HepG2 (cell line): ENCODE data around the gene HPCAL1. TPM values are rescaled to one million over a fixed set of nuclear protein-coding genes. Genes with fewer than 3 reads are reported as not detected.

Source experiments
- AHR ChIP-seq: IDR thresholded peaks from 2 replicates; pipeline ENCODE4 v1.6.1; 2018; ENCODE audit warnings: missing genetic modification reagents, missing compliant biosample characterization
- ATF7 ChIP-seq, 2 experiments: fragments of 450-650 bp in 1 of 2; sonication (generic) in 1 of 2; formaldehyde crosslinking in 1 of 2; IDR thresholded peaks; 2 replicates each; pipeline versions ENCODE4 v1.4.0 to v1.6.1; 2016 to 2020; ENCODE audit warnings: antibody characterized with exemption in 1 of 2, mild to moderate bottlenecking in 1 of 2, missing genetic modification reagents in 1 of 2
- FOXK1 ChIP-seq: sonication (generic); formaldehyde crosslinking; IDR thresholded peaks from 2 replicates; pipeline ENCODE4 v1.4.0; 2020; ENCODE audit warnings: low read depth, missing genetic modification reagents, borderline replicate concordance
- FOXM1 ChIP-seq: sonication (generic); formaldehyde crosslinking; IDR thresholded peaks from 2 replicates; pipeline ENCODE4 v1.5.0; 2020; ENCODE audit warnings: missing genetic modification reagents
- JDP2 ChIP-seq: sonication (generic); formaldehyde crosslinking; IDR thresholded peaks from 2 replicates; pipeline ENCODE4 v1.8.1; 2022; ENCODE audit warnings: missing genetic modification reagents, borderline replicate concordance
- MXI1 ChIP-seq: IDR thresholded peaks from 3 replicates; pipeline ENCODE4 v1.6.1; 2012; ENCODE audit warnings: low read depth, low read length, inconsistent platforms, borderline replicate concordance
- POGZ ChIP-seq: sonication (generic); formaldehyde crosslinking; IDR thresholded peaks from 2 replicates; pipeline ENCODE4 v1.4.0; 2020; ENCODE audit warnings: mild to moderate bottlenecking, missing genetic modification reagents
- RELA ChIP-seq: sonication (generic); formaldehyde crosslinking; IDR thresholded peaks from 2 replicates; pipeline ENCODE4 v1.4.0; 2020; ENCODE audit warnings: missing genetic modification reagents
- RFXAP ChIP-seq: sonication (generic); formaldehyde crosslinking; IDR thresholded peaks from 2 replicates; pipeline ENCODE4 v1.4.0; 2020; ENCODE audit warnings: missing genetic modification reagents, borderline replicate concordance
- RNF2 ChIP-seq: fragments of 450-650 bp; conservative IDR thresholded peaks from 2 replicates; pipeline ENCODE4 v1.6.1; 2016; ENCODE audit warnings: low read depth
- SIX1 ChIP-seq: sonication (generic); formaldehyde crosslinking; IDR thresholded peaks from 2 replicates; pipeline ENCODE4 v1.4.0; 2020; ENCODE audit warnings: missing genetic modification reagents, borderline replicate concordance
- SKIL ChIP-seq: sonication (generic); formaldehyde crosslinking; IDR thresholded peaks from 2 replicates; pipeline ENCODE4 v1.8.0; 2022; ENCODE audit warnings: missing genetic modification reagents, mild to moderate bottlenecking, moderate library complexity, borderline replicate concordance
- SP1 ChIP-seq, 2 experiments: fragments of 450-650 bp in 1 of 2; sonication (generic) in 1 of 2; formaldehyde crosslinking in 1 of 2; IDR thresholded peaks; 2 replicates each; pipeline versions ENCODE4 v1.4.0 to v1.6.1; 2016 to 2020; ENCODE audit warnings: missing genetic modification reagents in 1 of 2
- TOE1 ChIP-seq: sonication (generic); formaldehyde crosslinking; IDR thresholded peaks from 2 replicates; pipeline ENCODE4 v1.4.0; 2020; ENCODE audit warnings: mild to moderate bottlenecking, missing genetic modification reagents
- ZBTB46 ChIP-seq: sonication (generic); formaldehyde crosslinking; IDR thresholded peaks from 2 replicates; pipeline ENCODE4 v1.4.0; 2020; ENCODE audit warnings: mild to moderate bottlenecking, missing genetic modification reagents, borderline replicate concordance
- ZNF143 ChIP-seq: sonication (generic); formaldehyde crosslinking; IDR thresholded peaks from 2 replicates; pipeline ENCODE4 v1.4.0; 2020; ENCODE audit warnings: missing genetic modification reagents
- ZNF232 ChIP-seq: sonication (generic); formaldehyde crosslinking; IDR thresholded peaks from 2 replicates; pipeline ENCODE4 v1.4.0; 2020; ENCODE audit warnings: missing genetic modification reagents, borderline replicate concordance
- ZNF3 ChIP-seq: IDR thresholded peaks from 2 replicates; pipeline ENCODE4 v1.7.0; 2017; ENCODE audit warnings: inconsistent platforms
- ZNF549 ChIP-seq: sonication (generic); formaldehyde crosslinking; IDR thresholded peaks from 2 replicates; pipeline ENCODE4 v1.5.0; 2020; ENCODE audit warnings: missing genetic modification reagents
- ZNF598 ChIP-seq: sonication (generic); formaldehyde crosslinking; IDR thresholded peaks from 2 replicates; pipeline ENCODE4 v1.5.1; 2020; ENCODE audit warnings: mild to moderate bottlenecking, missing genetic modification reagents, borderline replicate concordance
- ZNF644 ChIP-seq: IDR thresholded peaks from 2 replicates; pipeline ENCODE4 v1.6.1; 2016; ENCODE audit warnings: low read depth
- ZNF850 ChIP-seq: sonication (generic); formaldehyde crosslinking; conservative IDR thresholded peaks from 2 replicates; pipeline ENCODE4 v1.9.0; 2021; ENCODE audit warnings: mild to moderate bottlenecking, missing genetic modification reagents
- ZSCAN30 ChIP-seq: sonication (generic); formaldehyde crosslinking; IDR thresholded peaks from 2 replicates; pipeline ENCODE4 v1.5.0; 2020; ENCODE audit warnings: mild to moderate bottlenecking, missing genetic modification reagents
- polyA plus RNA-seq, 8 experiments: library from polyadenylated mRNA; depleted of rRNA in 3 of 8; stranded (reverse) in 7 of 8; unstranded in 1 of 8; fragments of >200 nt; fragmentation: Illumina TruSeq in 4 of 8; extraction: Trizol in 4 of 8; gene quantifications; 2 replicates each; pipeline versions ENCODE4 v1.2.1 to v1.2.3, GENCODE V29; 2011 to 2016; ENCODE audit warnings: low read depth in 4 of 8, missing spikeins in 1 of 8, mixed read lengths in 1 of 8; ENCODE audit not compliant: insufficient read depth in 1 of 8
- total RNA-seq, 5 experiments: library from RNA; depleted of rRNA; stranded (reverse); fragments of >200 nt; fragmentation: Illumina TruSeq; extraction: Trizol; gene quantifications; 2 replicates each; pipeline ENCODE4 v1.2.3, GENCODE V29; 2016; ENCODE audit warnings: low read depth in 1 of 5
- TF ChIP-seq, protein P1 (sequence below): sonication (generic); formaldehyde crosslinking; IDR thresholded peaks from 2 replicates; pipeline ENCODE4 v1.8.1; 2023; ENCODE audit warnings: mild to moderate bottlenecking, missing genetic modification reagents

Gene HPCAL1
- total and polyA plus RNA-seq, 2 of the 13 experiments (the other 11 are each of a cell fraction or from before 2014, with no cell fraction given) = 29.5 to 29.9 TPM

- peak; percentile 98; the same call in 1 of the 2 replicates for TF ChIP-seq ZBTB46
- TF ChIP-seq ZNF644 (CRISPR knock-in tag) = peak; percentile 76
- peak; percentile 60; the same call in 1 of the 2 replicates for TF ChIP-seq ZNF598 (CRISPR knock-in tag)
- TF ChIP-seq JDP2 = no peak
- no peak for TF ChIP-seq ATF7 (IDR thresholded peaks at IDR 0.05)
- peak; percentile 60; the same call in 1 of the 2 replicates for TF ChIP-seq ATF7 (CRISPR knock-in tag; IDR thresholded peaks at IDR 0.05)
- no peak for TF ChIP-seq ZSCAN30 (CRISPR knock-in tag)
- 0 out of 2 replicates have a peak, but pooled peaks have one; percentile 45 for TF ChIP-seq ZNF232 (CRISPR knock-in tag)
- TF ChIP-seq MXI1 = peak; percentile 84; the same call in 1 of the 3 replicates
- TF ChIP-seq ZNF3 (CRISPR knock-in tag) = no peak
- TF ChIP-seq AHR (CRISPR knock-in tag) = no peak
- TF ChIP-seq ZNF549 = no peak
- TF ChIP-seq POGZ = peak; percentile 75
- no peak for TF ChIP-seq FOXM1 (CRISPR knock-in tag)
- TF ChIP-seq, protein P1, sequence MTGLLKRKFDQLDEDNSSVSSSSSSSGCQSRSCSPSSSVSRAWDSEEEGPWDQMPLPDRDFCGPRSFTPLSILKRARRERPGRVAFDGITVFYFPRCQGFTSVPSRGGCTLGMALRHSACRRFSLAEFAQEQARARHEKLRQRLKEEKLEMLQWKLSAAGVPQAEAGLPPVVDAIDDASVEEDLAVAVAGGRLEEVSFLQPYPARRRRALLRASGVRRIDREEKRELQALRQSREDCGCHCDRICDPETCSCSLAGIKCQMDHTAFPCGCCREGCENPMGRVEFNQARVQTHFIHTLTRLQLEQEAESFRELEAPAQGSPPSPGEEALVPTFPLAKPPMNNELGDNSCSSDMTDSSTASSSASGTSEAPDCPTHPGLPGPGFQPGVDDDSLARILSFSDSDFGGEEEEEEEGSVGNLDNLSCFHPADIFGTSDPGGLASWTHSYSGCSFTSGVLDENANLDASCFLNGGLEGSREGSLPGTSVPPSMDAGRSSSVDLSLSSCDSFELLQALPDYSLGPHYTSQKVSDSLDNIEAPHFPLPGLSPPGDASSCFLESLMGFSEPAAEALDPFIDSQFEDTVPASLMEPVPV = no peak; the same call in 1 of the 2 replicates
- TF ChIP-seq SIX1 (CRISPR knock-in tag) = peak; percentile 45; the same call in 1 of the 2 replicates
- peak; percentile 89 for TF ChIP-seq RFXAP (CRISPR knock-in tag)
- TF ChIP-seq TOE1 (CRISPR knock-in tag) = no peak
- no peak for TF ChIP-seq RELA (CRISPR knock-in tag)
- TF ChIP-seq RNF2 = no peak
- no peak for TF ChIP-seq SP1 (IDR thresholded peaks at IDR 0.05)
- 0 out of 2 replicates have a peak, but pooled peaks have one; percentile 17 for TF ChIP-seq SP1 (CRISPR knock-in tag; IDR thresholded peaks at IDR 0.05)
- no peak for TF ChIP-seq ZNF850 (CRISPR knock-in tag)
- TF ChIP-seq FOXK1 (CRISPR knock-in tag) = no peak; the same call in 1 of the 2 replicates
- TF ChIP-seq ZNF143 (CRISPR knock-in tag) = no peak; the same call in 1 of the 2 replicates
- peak; percentile 83 for TF ChIP-seq SKIL (CRISPR knock-in tag)
These were observed 1.4 kb upstream of the HPCAL1 start (continued) for GRCh38 chr2:10300997-10301940.
